ENCODE results near the gene ACTR8.

DNA sequence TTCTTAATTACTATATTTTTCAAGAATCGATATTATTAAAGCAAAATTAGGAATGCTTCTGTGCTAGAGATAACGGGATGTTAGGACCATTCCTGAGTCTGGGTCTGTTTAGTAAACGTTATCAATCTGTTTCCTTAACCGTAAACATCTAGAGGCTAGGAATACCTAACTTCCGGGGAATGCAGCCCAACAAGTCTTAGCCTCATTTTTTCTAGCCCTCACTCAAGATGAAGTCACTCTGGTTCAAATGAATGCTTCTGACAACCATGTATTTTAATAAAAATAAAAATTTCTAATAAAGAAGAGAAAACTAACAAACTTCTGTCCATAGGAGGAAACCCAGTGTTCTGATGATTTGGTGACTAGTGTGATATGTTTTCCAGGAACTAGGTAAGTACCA, 20.8 kb upstream of the ACTR8 start:
- no peak for TF ChIP-seq EZH2 (IDR thresholded peaks at IDR 0.05; ENCODE audit: borderline replicate concordance, low read depth, low read length, poor library complexity, severe bottlenecking)
- no peak for TF ChIP-seq CTCF (conservative IDR thresholded peaks at IDR 0.05; ENCODE audit: low read depth, low read length)

Measured in A673 (cell line).